Neural cell (in vitro differentiated cells): Measurements from ENCODE around the gene ARHGEF16. TPM values are rescaled to one million over a fixed set of nuclear protein-coding genes. Genes with fewer than 3 reads are reported as not detected.

Experiments
- H2AFZ ChIP-seq: fragments of 200-600, 300-800 bp; sonication (generic), shearing (Covaris generic); 2 replicates; pipeline ENCODE4 v1.6.0; 2014; ENCODE audit warnings: low read depth, mild to moderate bottlenecking, antibody characterized with exemption, low read length, moderate library complexity
- H3F3A ChIP-seq: fragments of 200-600 bp; shearing (Covaris generic); 2 replicates; pipeline ENCODE4 v1.6.1; 2016; ENCODE audit warnings: mild to moderate bottlenecking, moderate library complexity, mixed read lengths, antibody characterized with exemption, low read length; ENCODE audit not compliant: insufficient read depth, poor library complexity, severe bottlenecking
- H3K27ac ChIP-seq: fragments of 200-600, 300-800 bp; sonication (generic), shearing (Covaris generic); 2 replicates; pipeline ENCODE4 v1.5.1; 2014; ENCODE audit warnings: mild to moderate bottlenecking, low read length, moderate library complexity
- H3K27me3 ChIP-seq: fragments of 300-800, 200-600 bp; sonication (generic), shearing (Covaris generic); 2 replicates; pipeline ENCODE4 v1.6.0; 2014; ENCODE audit warnings: mild to moderate bottlenecking, low read depth, low read length, moderate library complexity; ENCODE audit not compliant: insufficient read depth
- H3K36me3 ChIP-seq: fragments of 300-800, 200-600 bp; sonication (generic), shearing (Covaris generic); 2 replicates; pipeline ENCODE4 v1.5.1; 2014; ENCODE audit warnings: mild to moderate bottlenecking, antibody characterized with exemption, low read length, moderate library complexity; ENCODE audit not compliant: insufficient read depth
- H3K4me2 ChIP-seq: fragments of 300-800, 200-600 bp; sonication (generic), shearing (Covaris generic); 2 replicates; pipeline ENCODE4 v1.6.0; 2014; ENCODE audit warnings: mild to moderate bottlenecking, low read length
- H3K4me3 ChIP-seq: fragments of 300-800, 200-600 bp; sonication (generic), shearing (Covaris generic); 2 replicates; pipeline ENCODE4 v1.5.1; 2014; ENCODE audit warnings: mild to moderate bottlenecking, low read length, moderate library complexity
- H3K79me2 ChIP-seq: fragments of 200-600 bp; shearing (Covaris generic); replicated peaks from 2 replicates; pipeline ENCODE4 v1.6.0; 2014; ENCODE audit warnings: mild to moderate bottlenecking, low read length, moderate library complexity; ENCODE audit not compliant: insufficient read depth
- H3K9ac ChIP-seq: fragments of 300-800, 200-600 bp; sonication (generic), shearing (Covaris generic); 2 replicates; pipeline ENCODE4 v1.6.1; 2016; ENCODE audit warnings: mild to moderate bottlenecking, low read length, mixed read lengths
- H3K9me2 ChIP-seq: fragments of 200-600 bp; shearing (Covaris generic); 2 replicates; pipeline ENCODE4 v1.6.1; 2016; ENCODE audit warnings: mild to moderate bottlenecking, low read length, mixed read lengths; ENCODE audit not compliant: insufficient read depth
- H3K9me3 ChIP-seq: fragments of 200-600, 300-800 bp; sonication (generic), shearing (Covaris generic); 2 replicates; pipeline ENCODE4 v1.6.1; 2016; ENCODE audit warnings: mild to moderate bottlenecking, mixed run types, low read length, moderate library complexity, mixed read lengths
- H4K20me1 ChIP-seq: fragments of 200-600 bp; shearing (Covaris generic); 2 replicates; pipeline ENCODE4 v1.6.1; 2016; ENCODE audit warnings: mild to moderate bottlenecking, mixed run types; ENCODE audit not compliant: insufficient read depth
- CTCF ChIP-seq: fragments of 450-650 bp; IDR thresholded peaks from 2 replicates; pipeline ENCODE4 v1.5.1; 2014; ENCODE audit warnings: antibody characterized with exemption, mild to moderate bottlenecking, moderate library complexity; ENCODE audit not compliant: poor library complexity, severe bottlenecking
- EP300 ChIP-seq: fragments of 450-650 bp; conservative IDR thresholded peaks from 2 replicates; pipeline ENCODE4 v1.6.1; 2014; ENCODE audit warnings: antibody characterized with exemption, mild to moderate bottlenecking, moderate library complexity; ENCODE audit not compliant: poor library complexity, severe bottlenecking
- EZH2 ChIP-seq: fragments of 200-600, 300-800 bp; shearing (Covaris generic), sonication (generic); IDR thresholded peaks from 2 replicates; pipeline ENCODE4 v1.6.1; 2014; ENCODE audit warnings: antibody characterized with exemption, low read length, borderline replicate concordance, mild to moderate bottlenecking; ENCODE audit not compliant: insufficient read depth, poor library complexity, severe bottlenecking
- MXI1 ChIP-seq: fragments of 450-650 bp; conservative IDR thresholded peaks from 2 replicates; pipeline ENCODE4 v1.6.1; 2014; ENCODE audit warnings: antibody characterized with exemption, mild to moderate bottlenecking; ENCODE audit not compliant: poor library complexity, severe bottlenecking
- POLR2AphosphoS5 ChIP-seq: IDR thresholded peaks from 2 replicates; pipeline ENCODE4 v1.6.1; 2012
- RAD21 ChIP-seq: fragments of 450-650 bp; conservative IDR thresholded peaks from 2 replicates; pipeline ENCODE4 v1.6.1; 2014; ENCODE audit warnings: antibody characterized with exemption, mild to moderate bottlenecking, moderate library complexity
- REST ChIP-seq: IDR thresholded peaks from 2 replicates; pipeline ENCODE4 v1.6.1; 2012; ENCODE audit warnings: borderline replicate concordance
- SMC3 ChIP-seq: fragments of 450-650 bp; conservative IDR thresholded peaks from 2 replicates; pipeline ENCODE4 v1.6.1; 2014; ENCODE audit warnings: antibody characterized with exemption, mild to moderate bottlenecking, moderate library complexity; ENCODE audit not compliant: poor library complexity
- TAF1 ChIP-seq: IDR thresholded peaks from 2 replicates; pipeline ENCODE4 v1.6.1; 2012; ENCODE audit warnings: low read depth
- polyA plus RNA-seq: library from polyadenylated mRNA; depleted of rRNA; stranded (reverse); fragments of >200 nt; gene quantifications from 2 replicates; pipeline ENCODE4 v1.2.3, GENCODE V29; 2014

Gene ARHGEF16
- polyA plus RNA-seq, 1 donor from 2014 or later = 0.64 TPM

- Histone ChIP-seq H3K9ac (no peak overlapping the region), H3K4me2 (no peak overlapping the region), H3K27ac (no peak overlapping the region), H2AFZ (no peak overlapping the region), H4K20me1 (no peaks in the 10 kb centered on the region), H3K4me3 (no peak overlapping the region), H3K9me3 (no peaks in the 10 kb centered on the region), H3K27me3 (no peaks in the 10 kb centered on the region), H3F3A (no peaks in the 10 kb centered on the region), H3K79me2 (no peaks in the 10 kb centered on the region), H3K9me2 (no peaks in the 10 kb centered on the region), H3K36me3 (no peaks in the 10 kb centered on the region)
- no peak for TF ChIP-seq CTCF
- TF ChIP-seq RAD21 = no peak
- TF ChIP-seq SMC3 = no peak
- TF ChIP-seq EP300 = no peak
- TF ChIP-seq REST = no peak
- TF ChIP-seq TAF1 = no peak
- TF ChIP-seq EZH2 = no peak
- TF ChIP-seq POLR2AphosphoS5 = no peak
- TF ChIP-seq MXI1 = no peak
Observed at GRCh38 chr1:3503525-3503886, 49.0 kb downstream of the ARHGEF16 start.

- no peaks in the 10 kb centered on the region for H3K27me3 ChIP-seq
- H3K4me3 ChIP-seq = no peak overlapping the region
- H3K27ac ChIP-seq = no peak overlapping the region
- no peak overlapping the region for H3K4me2 ChIP-seq
- H3K79me2 ChIP-seq = no peaks in the 10 kb centered on the region
- TF ChIP-seq POLR2AphosphoS5 = no peak
- TF ChIP-seq RAD21 = no peak
- TF ChIP-seq CTCF = no peak
- no peak for TF ChIP-seq EP300
- no peak for TF ChIP-seq EZH2
- TF ChIP-seq SMC3 = no peak
- TF ChIP-seq TAF1 = no peak
- TF ChIP-seq REST = no peak
- TF ChIP-seq MXI1 = no peak
- H3K9ac ChIP-seq = no peak overlapping the region
- H2AFZ ChIP-seq = no peak overlapping the region
- H3K9me2 ChIP-seq = no peaks in the 10 kb centered on the region
- H3F3A ChIP-seq = no peaks in the 10 kb centered on the region
- H3K36me3 ChIP-seq = no peaks in the 10 kb centered on the region
- H3K9me3 ChIP-seq = no peaks in the 10 kb centered on the region
- no peaks in the 10 kb centered on the region for H4K20me1 ChIP-seq
Observed at GRCh38 chr1:3504151-3504821, 49.8 kb downstream of the ARHGEF16 start.
